K562 (cell line): Measurements from ENCODE around the gene TAS2R43. TPM values are rescaled to one million over a fixed set of nuclear protein-coding genes. Genes with fewer than 3 reads are reported as not detected.

Experiments
- ATAC-seq: fragments of 200-7000 bp; cut with Tn5 transposase; 3 replicates; pipeline ENCODE4 v1.9.1; 2020; ENCODE audit warnings: moderate library complexity
- BruUV-seq: library from RNA; stranded (reverse); fragments of 400-500 nt; replicated peaks from 2 replicates; lab custom pipeline; 2021; lab: Mats Ljungman, UMichigan
- CTCF ChIA-PET: fragments of 300-600 bp; formaldehyde crosslinking; extraction: SDS; loops from one replicate; lab custom pipeline; 2021; ENCODE audit warnings: low intra/inter-chr PET ratio; lab: Yijun Ruan, JAX
- POLR2A ChIA-PET: fragments of 300-600, 350-650 bp; sonication (Branson Sonifier 250); formaldehyde crosslinking; extraction: SDS; loops from one replicate; lab custom pipeline; 2021; ENCODE audit warnings: antibody characterized with exemption, inconsistent platforms; lab: Yijun Ruan, JAX
- DNase-seq, 4 experiments: peaks; one replicate each; pipeline versions ENCODE4 v3.0.0 to v3.0.0-alpha.2; 2011 to 2018; ENCODE audit warnings: low spot score in 3 of 4, mixed read lengths in 3 of 4; ENCODE audit errors: extremely low read depth in 1 of 4
- FAIRE-seq: peaks from 2 replicates; lab custom pipeline; 2011; peaks lifted over from hg19 to GRCh38; lab: Jason Lieb, UNC
- H2AFZ ChIP-seq: 2 replicates; pipeline ENCODE4 v1.6.0; 2011; ENCODE audit warnings: low read depth, low read length, control low read depth, inconsistent platforms
- H3K27ac ChIP-seq: fragments of 200-600 bp; 3 replicates; pipeline ENCODE4 v1.8.0; 2011; ENCODE audit warnings: low read depth, mild to moderate bottlenecking, control low read depth, inconsistent platforms, low read length, moderate library complexity, mixed read lengths; ENCODE audit errors: extremely low read depth
- H3K27me3 ChIP-seq, 2 experiments: fragments of 300-600 bp in 1 of 2; 2 replicates in 1 of 2; 3 replicates in 1 of 2; pipeline versions ENCODE4 v1.6.0 to v1.8.0; 2011; ENCODE audit warnings: inconsistent platforms in 2 of 2, low read length in 2 of 2, mild to moderate bottlenecking in 1 of 2, mixed read lengths in 1 of 2, moderate library complexity in 1 of 2; ENCODE audit not compliant: control insufficient read depth in 2 of 2, insufficient read depth in 2 of 2
- H3K36me3 ChIP-seq: fragments of 300-600 bp; 3 replicates; pipeline ENCODE4 v1.8.0; 2011; ENCODE audit warnings: mild to moderate bottlenecking, low read length, inconsistent platforms; ENCODE audit not compliant: control insufficient read depth, insufficient read depth
- H3K4me1 ChIP-seq, 2 experiments: fragments of 200-600 bp in 1 of 2; replicated peaks in 1 of 2; 2 replicates in 1 of 2; 3 replicates in 1 of 2; pipeline versions ENCODE4 v1.5.1 to v1.8.0; 2011; ENCODE audit warnings: inconsistent platforms in 2 of 2, low read length in 2 of 2, mild to moderate bottlenecking in 1 of 2, mixed read lengths in 1 of 2, moderate library complexity in 1 of 2; ENCODE audit not compliant: control insufficient read depth in 2 of 2, insufficient read depth in 2 of 2
- H3K4me2 ChIP-seq: 2 replicates; pipeline ENCODE4 v1.6.1; 2011; ENCODE audit warnings: low read length, control low read depth, inconsistent platforms, mixed read lengths; ENCODE audit not compliant: insufficient read depth
- H3K4me3 ChIP-seq: fragments of 200-600 bp; sonication (generic), shearing (Covaris generic); 2 replicates; pipeline ENCODE4 v1.5.1; 2016; ENCODE audit warnings: control low read depth, inconsistent platforms
- H3K79me2 ChIP-seq: fragments of 200-600 bp; 3 replicates; pipeline ENCODE4 v1.8.0; 2011; ENCODE audit warnings: low read length, inconsistent platforms; ENCODE audit not compliant: control insufficient read depth, insufficient read depth
- H3K9ac ChIP-seq, 2 experiments: 2 replicates each; pipeline versions ENCODE4 v1.6.0 to v1.6.1; 2011; ENCODE audit warnings: low read depth in 2 of 2, low read length in 2 of 2, control low read depth in 1 of 2, inconsistent platforms in 1 of 2, mild to moderate bottlenecking in 1 of 2, mixed read lengths in 1 of 2; ENCODE audit not compliant: insufficient read depth in 1 of 2
- H3K9me1 ChIP-seq: one replicate; pipeline ENCODE4 v1.6.0; 2011; ENCODE audit warnings: inconsistent platforms, mild to moderate bottlenecking, low read length, moderate library complexity; ENCODE audit not compliant: control insufficient read depth, insufficient read depth
- H3K9me3 ChIP-seq: replicated peaks from 2 replicates; pipeline ENCODE4 v1.5.1; 2011; ENCODE audit warnings: low read depth, low read length, inconsistent platforms; ENCODE audit not compliant: control insufficient read depth, insufficient read depth
- H4K20me1 ChIP-seq: replicated peaks from 2 replicates; pipeline ENCODE4 v1.6.1; 2011; ENCODE audit warnings: low read length, inconsistent platforms, mixed read lengths; ENCODE audit not compliant: control insufficient read depth, insufficient read depth
- HDAC3 ChIP-seq: fragments of 450-650 bp; IDR thresholded peaks from 2 replicates; pipeline ENCODE4 v1.6.1; 2018; ENCODE audit warnings: borderline replicate concordance, mild to moderate bottlenecking, moderate library complexity; ENCODE audit not compliant: partially characterized antibody
- MAFK ChIP-seq: IDR thresholded peaks from 2 replicates; pipeline ENCODE4 v1.6.1; 2011; ENCODE audit warnings: low read length, improper control_type of control experiment
- MGA ChIP-seq: fragments of 450-650 bp; IDR thresholded peaks from 2 replicates; pipeline ENCODE4 v1.6.1; 2016; ENCODE audit warnings: mild to moderate bottlenecking, moderate library complexity
- NCOA4 ChIP-seq: fragments of 450-650 bp; IDR thresholded peaks from 2 replicates; pipeline ENCODE4 v1.6.1; 2018; ENCODE audit warnings: mild to moderate bottlenecking; ENCODE audit not compliant: partially characterized antibody
- RFX5 ChIP-seq: IDR thresholded peaks from 2 replicates; pipeline ENCODE4 v1.6.1; 2011; ENCODE audit warnings: low read depth, mild to moderate bottlenecking, improper control_type of control experiment, low read length
- SIRT6 ChIP-seq: IDR thresholded peaks from one replicate; pipeline ENCODE4 v1.6.1; 2012; ENCODE audit warnings: low read depth, mild to moderate bottlenecking, control low read depth, inconsistent platforms, low read length, moderate library complexity
- TRIM25 ChIP-seq: fragments of 450-650 bp; IDR thresholded peaks from 2 replicates; pipeline ENCODE4 v1.7.0; 2016; ENCODE audit warnings: borderline replicate concordance
- XRCC5 ChIP-seq: fragments of 200-400 bp; formaldehyde crosslinking; IDR thresholded peaks from 2 replicates; pipeline ENCODE4 v1.6.1; 2017; ENCODE audit warnings: low read depth, mild to moderate bottlenecking, low read length
- ZBTB8A ChIP-seq: fragments of 450-650 bp; IDR thresholded peaks from 2 replicates; pipeline ENCODE4 v1.6.1; 2018; ENCODE audit warnings: mild to moderate bottlenecking, moderate library complexity; ENCODE audit not compliant: partially characterized antibody
- WGBS: fragments of 100-300 bp; shearing (Covaris generic); methylation state at CpG from one replicate; pipeline ENCODE4 v1.1.6; 2016; ENCODE audit warnings: low coverage, mixed read lengths; ENCODE audit not compliant: insufficient coverage; ENCODE audit errors: missing lambda C conversion rate; 5-methylcytosine and 5-hydroxymethylcytosine counted together
- in situ Hi-C: fragments of 300-500 bp; cut with MboI; formaldehyde crosslinking; loops from 4 replicates; pipeline ENCODE4 v1.15.0; 2018; ENCODE audit warnings: inconsistent platforms, mixed read lengths
- intact Hi-C: fragments of 100-400 bp; cut with micrococcal nuclease; formaldehyde crosslinking; loops from 2 replicates; pipeline ENCODE4 v1.14.2; 2022
- polyA plus RNA-seq, 8 experiments: library from polyadenylated mRNA; depleted of rRNA in 4 of 8; stranded (reverse) in 5 of 8; unstranded in 3 of 8; fragments of >200 nt; fragmentation: Nextera tagmentation in 2 of 8; fragmentation: Illumina TruSeq in 1 of 8; extraction: Ambion mirVana in 2 of 8; extraction: Trizol in 1 of 8; gene quantifications; 2 replicates each; pipeline versions ENCODE4 v1.2.1 to v1.2.3, GENCODE V29; 2011 to 2014; ENCODE audit warnings: inconsistent platforms in 1 of 8, missing spikeins in 1 of 8
- total RNA-seq, 7 experiments: library from RNA; depleted of rRNA in 6 of 7; stranded (reverse); fragments of >200 nt in 6 of 7; fragmentation: Illumina TruSeq in 2 of 7; extraction: Trizol in 2 of 7; gene quantifications; 2 replicates each; pipeline versions ENCODE4 v1.2.1 to v1.2.3, GENCODE V29; 2011 to 2021; ENCODE audit warnings: low replicate concordance in 1 of 7

The TAS2R43 gene
- total and polyA plus RNA-seq, 9 of the 15 experiments (the other 6 are each of a cell fraction or from before 2014, with no cell fraction given) = not detected

GRCh38 chr12:11106288-11106687 is 14.2 kb upstream of the TAS2R43 start:
- Histone ChIP-seq H3K27me3 (no peaks in the 10 kb centered on the region), H3K4me3 (no peak overlapping the region), H3K36me3 (no peaks in the 10 kb centered on the region), H3K4me2 (no peak overlapping the region), H3K9ac (no peak overlapping the region), H3K9me3 (no peaks in the 10 kb centered on the region), H3K4me1 (no peaks in the 10 kb centered on the region), H4K20me1 (no peaks in the 10 kb centered on the region), H3K9me1 (no peaks in the 10 kb centered on the region), H3K79me2 (peaks cover 33% of the 10 kb centered on the region), H3K27ac (no peak overlapping the region), H2AFZ (no peak overlapping the region)
- ATAC-seq = no peak
- POLR2A ChIA-PET = no interaction called here
- DNase-seq = no peak
- CTCF ChIA-PET = no interaction called here
- no peak for FAIRE-seq
- 87% methylated on average over 2 of the region's 2 CpGs for WGBS
- in situ Hi-C loops (no loop called here), intact Hi-C loops (no loop called here)
- no TSS peak for BruUV-seq
- no peak for TF ChIP-seq ZBTB8A
- no peak for TF ChIP-seq RFX5
- TF ChIP-seq HDAC3 = no peak
- no peak for TF ChIP-seq NCOA4
- TF ChIP-seq XRCC5 = no peak
- no peak for TF ChIP-seq MGA
- TF ChIP-seq MAFK = no peak
- no peak for TF ChIP-seq SIRT6
- no peak for TF ChIP-seq TRIM25
